Astrocyte (in vitro differentiated cells and primary cell): ENCODE results near the gene LANCL2.

Experiments used
- EZH2 ChIP-seq: IDR thresholded peaks from 2 replicates; pipeline ENCODE4 v1.6.1; 2012; ENCODE audit warnings: mild to moderate bottlenecking, low read length, inconsistent platforms; ENCODE audit not compliant: insufficient read depth
- TF ChIP-seq, protein P1 (sequence below): IDR thresholded peaks from 2 replicates; pipeline ENCODE4 v1.5.1; 2011; ENCODE audit warnings: low read depth, mild to moderate bottlenecking, inconsistent platforms, low read length, moderate library complexity; ENCODE audit not compliant: insufficient read depth

- TF ChIP-seq, protein P1, sequence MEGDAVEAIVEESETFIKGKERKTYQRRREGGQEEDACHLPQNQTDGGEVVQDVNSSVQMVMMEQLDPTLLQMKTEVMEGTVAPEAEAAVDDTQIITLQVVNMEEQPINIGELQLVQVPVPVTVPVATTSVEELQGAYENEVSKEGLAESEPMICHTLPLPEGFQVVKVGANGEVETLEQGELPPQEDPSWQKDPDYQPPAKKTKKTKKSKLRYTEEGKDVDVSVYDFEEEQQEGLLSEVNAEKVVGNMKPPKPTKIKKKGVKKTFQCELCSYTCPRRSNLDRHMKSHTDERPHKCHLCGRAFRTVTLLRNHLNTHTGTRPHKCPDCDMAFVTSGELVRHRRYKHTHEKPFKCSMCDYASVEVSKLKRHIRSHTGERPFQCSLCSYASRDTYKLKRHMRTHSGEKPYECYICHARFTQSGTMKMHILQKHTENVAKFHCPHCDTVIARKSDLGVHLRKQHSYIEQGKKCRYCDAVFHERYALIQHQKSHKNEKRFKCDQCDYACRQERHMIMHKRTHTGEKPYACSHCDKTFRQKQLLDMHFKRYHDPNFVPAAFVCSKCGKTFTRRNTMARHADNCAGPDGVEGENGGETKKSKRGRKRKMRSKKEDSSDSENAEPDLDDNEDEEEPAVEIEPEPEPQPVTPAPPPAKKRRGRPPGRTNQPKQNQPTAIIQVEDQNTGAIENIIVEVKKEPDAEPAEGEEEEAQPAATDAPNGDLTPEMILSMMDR = peak; percentile 47
- no peak for TF ChIP-seq EZH2
These were observed 68.0 kb downstream of the LANCL2 start for GRCh38 chr7:55432939-55433784.
